Measurements from ENCODE around the gene PSTPIP1.

The PSTPIP1 gene

GRCh38 chr15:76999996-77000395 lies 5.1 kb downstream of the PSTPIP1 start:
- H3K9me3 Mint-ChIP-seq = peaks cover 4% of the 10 kb centered on the region
- H3K4me3 Mint-ChIP-seq = no peak overlapping the region
- H3K27ac Mint-ChIP-seq = no peak overlapping the region
- TF ChIP-seq CTCF (IDR thresholded peaks at IDR 0.05; ENCODE audit: unreplicated experiment in 3 of 3) = no peak
- peaks cover 8% of the 10 kb centered on the region for H3K27me3 Mint-ChIP-seq (ENCODE audit: low read depth)
- no peaks in the 10 kb centered on the region for H3K36me3 Mint-ChIP-seq (ENCODE audit: low read depth)
- peaks cover 5% of the 10 kb centered on the region for H3K4me1 Mint-ChIP-seq

- TF ChIP-seq CTCF (IDR thresholded peaks at IDR 0.05; ENCODE audit: unreplicated experiment in 3 of 3) = no peak
- peaks cover 8% of the 10 kb centered on the region for H3K27me3 Mint-ChIP-seq (ENCODE audit: low read depth)
- H3K4me3 Mint-ChIP-seq = no peak overlapping the region
- no peaks in the 10 kb centered on the region for H3K36me3 Mint-ChIP-seq (ENCODE audit: low read depth)
- peaks cover 5% of the 10 kb centered on the region for H3K4me1 Mint-ChIP-seq
- H3K9me3 Mint-ChIP-seq = peaks cover 4% of the 10 kb centered on the region
- no peak overlapping the region for H3K27ac Mint-ChIP-seq
Observed at GRCh38 chr15:77001351-77001750, 6.4 kb downstream of the PSTPIP1 start.

- Mint-ChIP-seq H3K9me3 (peaks cover 4% of the 10 kb centered on the region), H3K27ac (no peak overlapping the region), H3K4me1 (peaks cover 5% of the 10 kb centered on the region), H3K36me3 (ENCODE audit: low read depth) (no peaks in the 10 kb centered on the region), H3K4me3 (no peak overlapping the region), H3K27me3 (ENCODE audit: low read depth) (peaks cover 8% of the 10 kb centered on the region)
- TF ChIP-seq CTCF (IDR thresholded peaks at IDR 0.05; ENCODE audit: unreplicated experiment in 3 of 3) = no peak
Observed at GRCh38 chr15:77001966-77002365, 7.0 kb downstream of the PSTPIP1 start.

GRCh38 chr15:77002436-77002835 lies 7.5 kb downstream of the PSTPIP1 start:
- peaks cover 8% of the 10 kb centered on the region for H3K27me3 Mint-ChIP-seq (ENCODE audit: low read depth)
- no peak overlapping the region for H3K4me3 Mint-ChIP-seq
- peaks cover 4% of the 10 kb centered on the region for H3K9me3 Mint-ChIP-seq
- H3K36me3 Mint-ChIP-seq (ENCODE audit: low read depth) = no peaks in the 10 kb centered on the region
- H3K27ac Mint-ChIP-seq = no peak overlapping the region
- peaks cover 5% of the 10 kb centered on the region for H3K4me1 Mint-ChIP-seq
- TF ChIP-seq CTCF (IDR thresholded peaks at IDR 0.05; ENCODE audit: unreplicated experiment in 3 of 3) = no peak

DNA sequence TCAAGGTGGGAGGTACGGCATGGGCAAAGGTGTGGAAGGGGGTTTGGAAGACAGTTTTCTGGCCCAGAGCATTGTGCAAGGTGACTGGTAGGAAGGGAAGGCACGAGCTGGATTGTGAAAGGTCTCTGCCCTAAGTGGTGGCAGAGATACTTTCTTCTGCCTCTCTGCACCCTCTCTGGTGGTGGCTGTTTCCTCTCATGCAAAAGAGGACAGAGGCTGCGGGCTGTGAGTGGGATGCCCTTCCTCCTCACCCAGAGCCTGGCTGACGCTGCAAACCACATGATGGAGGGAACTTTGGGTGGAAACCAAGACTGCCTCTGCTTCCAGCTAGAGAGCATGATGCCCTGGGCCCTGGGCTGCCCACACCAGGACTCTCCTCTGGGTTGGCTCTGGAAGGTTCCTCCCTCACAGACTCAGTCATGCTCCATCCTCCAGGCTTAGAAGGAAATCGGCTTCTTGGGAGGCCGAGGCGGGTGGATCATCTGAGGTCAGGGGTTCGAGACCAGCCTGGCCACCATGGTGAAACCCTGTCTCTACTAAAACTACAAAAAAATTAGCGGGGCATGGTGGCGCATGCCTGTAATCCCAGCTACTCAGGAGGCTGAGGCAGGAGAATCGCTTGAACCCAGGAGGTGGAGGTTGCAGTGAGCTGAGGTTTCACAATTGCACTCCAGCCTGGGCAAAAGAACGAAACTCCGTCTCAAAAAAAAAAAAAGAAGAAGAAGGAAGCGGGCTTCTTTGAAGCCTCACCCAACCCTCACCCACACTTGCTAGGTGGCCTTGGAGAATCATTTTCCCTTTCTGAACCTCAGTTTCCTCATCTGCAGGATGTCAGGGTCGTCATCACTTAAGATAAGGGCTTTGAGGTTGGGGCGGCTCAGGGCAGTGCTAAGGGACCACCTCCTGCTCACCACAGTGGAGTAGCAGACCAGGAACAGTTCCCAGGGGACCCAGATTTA lies 8.3 kb downstream of the PSTPIP1 start:
- Mint-ChIP-seq H3K27me3 (ENCODE audit: low read depth) (peaks cover 6% of the 10 kb centered on the region), H3K4me1 (peaks cover 5% of the 10 kb centered on the region), H3K9me3 (peaks cover 4% of the 10 kb centered on the region), H3K4me3 (no peak overlapping the region), H3K36me3 (ENCODE audit: low read depth) (no peaks in the 10 kb centered on the region), H3K27ac (no peak overlapping the region)
- no peak for TF ChIP-seq CTCF (IDR thresholded peaks at IDR 0.05; ENCODE audit: unreplicated experiment in 3 of 3)

DNA sequence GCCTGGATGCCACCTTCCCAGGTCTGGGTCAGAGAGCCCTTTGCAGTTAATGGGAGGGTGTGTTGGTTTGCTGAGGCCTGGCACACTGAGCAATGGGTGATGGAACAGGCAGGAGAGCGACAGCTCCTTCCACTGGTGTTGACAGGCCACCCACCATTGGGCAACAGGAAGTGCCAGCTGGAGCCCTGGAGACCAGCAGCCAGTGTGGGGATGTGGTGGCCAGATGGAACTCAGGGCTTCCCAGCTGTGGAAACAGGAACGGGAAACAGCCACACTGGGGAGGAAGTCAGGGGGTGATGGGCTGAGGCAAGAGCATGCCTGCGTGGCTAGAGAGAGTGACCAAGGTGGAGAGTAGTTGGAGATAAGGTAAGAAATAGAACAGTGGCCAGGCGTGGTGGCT lies 9.3 kb downstream of the PSTPIP1 start:
- Mint-ChIP-seq H3K4me3 (no peak overlapping the region), H3K4me1 (no peaks in the 10 kb centered on the region), H3K36me3 (ENCODE audit: low read depth) (no peaks in the 10 kb centered on the region), H3K27me3 (ENCODE audit: low read depth) (peaks cover 3% of the 10 kb centered on the region), H3K9me3 (peaks cover 4% of the 10 kb centered on the region), H3K27ac (no peak overlapping the region)
- TF ChIP-seq CTCF (IDR thresholded peaks at IDR 0.05; ENCODE audit: unreplicated experiment in 3 of 3) = no peak
